ENCODE results near the gene DMC1. TPM values are rescaled to one million over a fixed set of nuclear protein-coding genes. Genes with fewer than 3 reads are reported as not detected.

The DMC1 gene
- total RNA-seq, 2 donors from 2014 or later = 3.1 TPM; not detected in 1

DNA sequence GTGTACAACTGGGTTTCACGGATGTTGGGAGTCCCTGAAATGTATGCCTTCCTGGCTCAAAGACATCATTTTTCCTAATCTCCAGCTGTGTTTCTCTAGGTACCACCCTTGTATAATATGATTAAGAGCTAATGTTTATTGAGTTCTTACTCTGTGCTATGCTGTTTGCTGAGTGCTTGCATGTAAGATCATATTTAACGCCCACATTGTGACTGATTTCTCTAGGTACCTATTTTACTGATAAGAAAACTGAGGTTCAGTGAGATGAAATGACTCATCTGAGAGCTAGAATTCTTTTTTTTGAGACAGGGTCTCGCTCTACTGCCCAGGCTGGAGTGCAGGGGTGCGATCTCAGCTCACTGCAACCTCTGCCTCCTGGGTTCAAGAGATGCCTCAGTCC, 43.6 kb upstream of the DMC1 start:
- DNase-seq (ENCODE audit: low spot score) (no peak), ATAC-seq (ENCODE audit: insufficient number of reproducible peaks, low FRiP score, low read depth) (no peak)
- no peaks in the 10 kb centered on the region for H3K9me3 ChIP-seq
- H3K4me1 ChIP-seq (ENCODE audit: control insufficient read depth in 1 of 2, low read depth in 2 of 2) = no peaks in the 10 kb centered on the region
- no peaks in the 10 kb centered on the region for H3K27me3 ChIP-seq (replicated peaks; ENCODE audit: insufficient read depth)
- TF ChIP-seq, protein P1, sequence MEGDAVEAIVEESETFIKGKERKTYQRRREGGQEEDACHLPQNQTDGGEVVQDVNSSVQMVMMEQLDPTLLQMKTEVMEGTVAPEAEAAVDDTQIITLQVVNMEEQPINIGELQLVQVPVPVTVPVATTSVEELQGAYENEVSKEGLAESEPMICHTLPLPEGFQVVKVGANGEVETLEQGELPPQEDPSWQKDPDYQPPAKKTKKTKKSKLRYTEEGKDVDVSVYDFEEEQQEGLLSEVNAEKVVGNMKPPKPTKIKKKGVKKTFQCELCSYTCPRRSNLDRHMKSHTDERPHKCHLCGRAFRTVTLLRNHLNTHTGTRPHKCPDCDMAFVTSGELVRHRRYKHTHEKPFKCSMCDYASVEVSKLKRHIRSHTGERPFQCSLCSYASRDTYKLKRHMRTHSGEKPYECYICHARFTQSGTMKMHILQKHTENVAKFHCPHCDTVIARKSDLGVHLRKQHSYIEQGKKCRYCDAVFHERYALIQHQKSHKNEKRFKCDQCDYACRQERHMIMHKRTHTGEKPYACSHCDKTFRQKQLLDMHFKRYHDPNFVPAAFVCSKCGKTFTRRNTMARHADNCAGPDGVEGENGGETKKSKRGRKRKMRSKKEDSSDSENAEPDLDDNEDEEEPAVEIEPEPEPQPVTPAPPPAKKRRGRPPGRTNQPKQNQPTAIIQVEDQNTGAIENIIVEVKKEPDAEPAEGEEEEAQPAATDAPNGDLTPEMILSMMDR (IDR thresholded peaks at IDR 0.05) = no peak
- no peaks in the 10 kb centered on the region for H3K36me3 ChIP-seq
- H3K4me3 ChIP-seq = no peak overlapping the region
- no peak overlapping the region for H3K27ac ChIP-seq

DNA sequence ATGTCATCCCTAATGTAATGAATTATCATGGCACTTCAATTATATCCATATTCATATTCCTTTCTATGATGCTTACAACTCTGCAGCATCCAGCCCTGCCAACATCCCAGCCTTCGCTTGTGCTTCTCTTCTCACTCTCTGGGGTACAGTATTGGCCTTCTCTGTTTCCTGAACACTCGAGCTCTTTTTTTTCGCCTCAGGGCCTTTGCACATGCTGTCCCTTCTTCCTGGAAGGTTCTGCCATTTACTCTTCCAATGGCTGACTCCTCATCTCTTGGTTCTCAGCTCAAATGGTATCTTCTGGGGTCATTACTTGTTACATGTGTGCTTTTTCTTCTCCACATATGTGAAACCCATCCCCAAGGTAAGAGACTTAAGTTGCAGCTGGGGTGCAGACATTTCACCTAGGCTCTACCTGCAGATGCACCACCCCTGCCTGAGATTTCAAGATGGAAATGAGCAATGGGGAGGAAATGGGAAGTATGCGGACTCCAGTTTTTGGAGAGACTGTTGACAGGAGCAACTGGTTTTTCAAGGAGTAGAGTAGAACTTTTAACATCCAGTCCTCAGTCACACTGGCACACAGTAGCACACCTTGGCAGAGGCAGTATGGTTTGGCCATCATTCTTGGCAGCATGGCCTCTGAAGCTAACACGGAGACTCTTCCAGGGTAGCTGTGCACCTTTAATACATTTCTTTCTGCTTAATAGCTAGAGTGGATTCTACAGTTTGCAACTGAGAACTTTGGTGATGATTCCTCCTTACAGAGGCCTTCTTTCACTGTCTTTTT, 42.4 kb upstream of the DMC1 start:
- H3K9me3 ChIP-seq = no peaks in the 10 kb centered on the region
- H3K36me3 ChIP-seq = no peaks in the 10 kb centered on the region
- no peaks in the 10 kb centered on the region for H3K27me3 ChIP-seq (replicated peaks; ENCODE audit: insufficient read depth)
- no peak for ATAC-seq (ENCODE audit: insufficient number of reproducible peaks, low FRiP score, low read depth)
- H3K4me3 ChIP-seq = no peak overlapping the region
- no peaks in the 10 kb centered on the region for H3K4me1 ChIP-seq (ENCODE audit: control insufficient read depth in 1 of 2, low read depth in 2 of 2)
- TF ChIP-seq, protein P1 (IDR thresholded peaks at IDR 0.05) = no peak
- H3K27ac ChIP-seq = no peak overlapping the region
- no peak for DNase-seq (ENCODE audit: low spot score)

DNA sequence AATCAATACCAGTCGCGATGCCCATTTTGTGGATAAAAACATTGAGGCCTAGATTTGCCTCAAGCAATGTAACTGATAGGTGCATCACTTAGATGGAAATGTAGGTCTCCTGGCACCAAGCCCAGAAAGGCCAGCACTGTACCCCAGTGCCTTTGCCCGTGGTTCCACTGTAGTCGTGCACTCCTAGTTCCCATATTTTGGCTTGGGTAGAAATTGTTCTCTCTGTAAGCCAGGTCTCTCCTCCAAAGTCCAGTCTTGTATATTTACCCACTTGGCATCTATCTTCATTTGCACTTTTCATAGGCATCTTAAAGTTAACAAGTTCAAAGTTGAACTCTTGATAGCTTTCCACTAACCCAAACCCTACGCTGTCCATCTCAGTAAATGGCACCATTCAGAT, 41.6 kb upstream of the DMC1 start:
- no peaks in the 10 kb centered on the region for H3K27me3 ChIP-seq (replicated peaks; ENCODE audit: insufficient read depth)
- TF ChIP-seq, protein P1 (IDR thresholded peaks at IDR 0.05) = no peak
- no peaks in the 10 kb centered on the region for H3K36me3 ChIP-seq
- no peak overlapping the region for H3K27ac ChIP-seq
- H3K4me3 ChIP-seq = no peak overlapping the region
- no peaks in the 10 kb centered on the region for H3K9me3 ChIP-seq
- DNase-seq (ENCODE audit: low spot score) = no peak
- peaks cover 0 to 3% of the 10 kb centered on the region in 2 donors for H3K4me1 ChIP-seq (ENCODE audit: control insufficient read depth in 1 of 2, low read depth in 2 of 2)
- no peak for ATAC-seq (ENCODE audit: insufficient number of reproducible peaks, low FRiP score, low read depth)

DNA sequence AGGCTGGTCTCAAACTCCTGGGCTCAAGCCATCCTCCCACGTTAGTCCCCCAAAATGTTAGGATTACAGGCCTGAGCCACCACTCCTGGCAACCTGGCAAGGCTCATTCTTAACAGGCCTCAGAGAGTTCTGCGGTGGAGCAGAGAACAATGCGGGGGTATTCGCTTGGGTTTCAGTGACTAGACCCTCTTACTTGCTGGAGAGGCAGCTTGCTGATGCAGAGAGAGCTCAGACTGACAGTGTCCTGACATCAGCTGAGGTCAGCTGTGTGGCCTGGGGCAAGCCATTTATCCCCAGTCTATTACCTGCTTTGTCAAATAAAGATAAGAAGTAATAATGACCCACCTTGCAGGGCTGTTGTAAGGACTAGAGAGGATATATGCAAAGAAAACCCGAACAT, 40.3 kb upstream of the DMC1 start:
- no peak overlapping the region for H3K27ac ChIP-seq
- no peaks in the 10 kb centered on the region for H3K9me3 ChIP-seq
- peaks cover 0 to 10% of the 10 kb centered on the region in 2 donors for H3K4me1 ChIP-seq (ENCODE audit: control insufficient read depth in 1 of 2, low read depth in 2 of 2)
- no peak overlapping the region for H3K4me3 ChIP-seq
- H3K36me3 ChIP-seq = no peaks in the 10 kb centered on the region
- DNase-seq (ENCODE audit: low spot score) (no peak), ATAC-seq (ENCODE audit: insufficient number of reproducible peaks, low FRiP score, low read depth) (no peak)
- TF ChIP-seq, protein P1 (IDR thresholded peaks at IDR 0.05) = no peak
- H3K27me3 ChIP-seq (replicated peaks; ENCODE audit: insufficient read depth) = no peaks in the 10 kb centered on the region

DNA sequence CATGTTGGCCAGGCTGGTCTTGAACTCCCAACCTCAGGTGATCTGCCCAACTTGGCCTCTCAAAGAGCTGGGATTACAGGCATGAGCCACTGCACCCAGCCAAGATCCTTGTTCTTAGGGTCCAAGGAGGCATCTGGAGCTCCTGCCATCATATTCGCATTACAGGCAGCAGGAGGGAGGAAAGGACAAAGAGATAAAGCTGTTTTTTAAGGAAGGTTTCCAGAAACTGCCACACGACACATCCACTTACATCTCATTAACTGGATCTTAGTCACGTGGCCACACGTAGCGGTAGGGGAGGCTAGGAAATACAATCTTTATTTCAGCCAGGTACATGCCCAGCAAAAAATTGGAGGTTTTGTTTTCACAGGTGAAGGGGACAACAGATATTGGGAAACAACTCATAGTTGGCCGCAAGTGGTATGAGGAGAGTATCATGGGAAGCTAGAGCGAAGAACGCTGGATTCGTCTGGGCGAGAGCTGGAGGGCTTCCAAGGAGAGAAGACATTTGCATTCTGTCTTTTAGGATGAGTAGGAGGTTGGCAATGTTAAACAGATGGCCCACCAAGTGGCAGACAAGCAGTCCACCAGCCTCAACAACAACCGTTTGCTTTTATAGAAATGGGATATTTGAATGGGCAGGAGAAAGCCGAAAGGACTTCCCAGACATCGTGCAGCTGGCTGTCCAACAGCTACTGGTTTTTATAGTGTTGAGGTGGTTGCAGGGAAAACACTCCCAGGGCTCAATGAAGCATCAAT, 39.2 kb upstream of the DMC1 start:
- no peak overlapping the region for H3K4me3 ChIP-seq
- TF ChIP-seq, protein P1 (IDR thresholded peaks at IDR 0.05) = no peak
- H3K36me3 ChIP-seq = no peaks in the 10 kb centered on the region
- DNase-seq (ENCODE audit: low spot score) (no peak), ATAC-seq (ENCODE audit: insufficient number of reproducible peaks, low FRiP score, low read depth) (no peak)
- H3K9me3 ChIP-seq = no peaks in the 10 kb centered on the region
- H3K27me3 ChIP-seq (replicated peaks; ENCODE audit: insufficient read depth) = no peaks in the 10 kb centered on the region
- no peak overlapping the region for H3K27ac ChIP-seq
- peaks cover 0 to 10% of the 10 kb centered on the region in 2 donors for H3K4me1 ChIP-seq (ENCODE audit: control insufficient read depth in 1 of 2, low read depth in 2 of 2)
